Spleen (tissue), 7 donors: ENCODE results near the gene ZBTB4.

Source experiments
- POLR2A ChIP-seq, 3 donors: fragments of 450-650 bp; IDR thresholded peaks; one replicate each; pipeline ENCODE4 v1.5.1; 2017; ENCODE audit warnings: antibody characterized with exemption in 3 of 3, mild to moderate bottlenecking in 1 of 3
- TF ChIP-seq, protein P1 (sequence below), 11 experiments: fragments of 200-600 bp in 7 of 11; fragments of 450-650 bp in 4 of 11; sonication (generic) in 4 of 11; IDR thresholded peaks in 8 of 11; conservative IDR thresholded peaks in 3 of 11; 1 replicate in 7 of 11; 2 replicates in 4 of 11; pipeline versions ENCODE4 v1.4.0 to v1.8.0; 2016 to 2021; ENCODE audit warnings: antibody characterized with exemption in 11 of 11, inconsistent platforms in 4 of 11, mild to moderate bottlenecking in 1 of 11
- donor health status: DM: no; HTN: no; CAD: no; lungs with moderate emphysema.
- donor health status: DM: no; HTN: no; CAD: no.
- donor health status: DM: no; HTN: no; CAD: no.

DNA sequence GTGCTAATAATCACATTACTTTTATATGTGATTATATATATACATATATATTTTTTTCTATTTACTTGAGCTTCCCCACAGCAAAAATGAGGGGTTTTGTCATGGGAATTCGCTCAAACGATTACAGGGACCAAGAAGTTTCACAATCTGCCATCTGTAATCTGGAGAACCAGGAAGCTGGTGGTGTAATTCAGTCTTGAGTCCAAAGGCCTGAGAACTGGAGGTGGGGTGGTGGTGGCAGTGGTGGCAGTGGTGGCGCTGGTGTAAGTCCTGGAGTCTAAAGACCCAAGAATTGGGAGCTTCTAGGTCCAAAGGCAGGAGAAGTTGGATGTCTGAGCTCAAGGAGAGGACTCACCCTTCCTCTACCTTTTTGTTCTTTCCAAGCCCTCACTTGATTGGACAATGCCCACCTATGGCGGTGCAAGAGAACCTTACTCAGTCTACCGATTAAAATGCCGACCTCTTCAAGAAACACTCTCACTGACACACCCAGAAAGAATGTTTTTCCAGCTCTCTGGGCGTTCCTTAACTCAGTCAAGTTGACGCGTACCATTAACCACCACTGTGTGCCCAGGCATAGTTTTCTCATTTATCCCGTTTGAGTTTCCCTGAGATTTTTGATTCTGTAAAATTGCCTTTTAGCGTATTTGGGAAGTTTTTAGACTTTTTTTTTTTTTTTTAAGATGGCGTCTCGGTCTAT lies 36.6 kb upstream of the ZBTB4 start:
- TF ChIP-seq, protein P1, sequence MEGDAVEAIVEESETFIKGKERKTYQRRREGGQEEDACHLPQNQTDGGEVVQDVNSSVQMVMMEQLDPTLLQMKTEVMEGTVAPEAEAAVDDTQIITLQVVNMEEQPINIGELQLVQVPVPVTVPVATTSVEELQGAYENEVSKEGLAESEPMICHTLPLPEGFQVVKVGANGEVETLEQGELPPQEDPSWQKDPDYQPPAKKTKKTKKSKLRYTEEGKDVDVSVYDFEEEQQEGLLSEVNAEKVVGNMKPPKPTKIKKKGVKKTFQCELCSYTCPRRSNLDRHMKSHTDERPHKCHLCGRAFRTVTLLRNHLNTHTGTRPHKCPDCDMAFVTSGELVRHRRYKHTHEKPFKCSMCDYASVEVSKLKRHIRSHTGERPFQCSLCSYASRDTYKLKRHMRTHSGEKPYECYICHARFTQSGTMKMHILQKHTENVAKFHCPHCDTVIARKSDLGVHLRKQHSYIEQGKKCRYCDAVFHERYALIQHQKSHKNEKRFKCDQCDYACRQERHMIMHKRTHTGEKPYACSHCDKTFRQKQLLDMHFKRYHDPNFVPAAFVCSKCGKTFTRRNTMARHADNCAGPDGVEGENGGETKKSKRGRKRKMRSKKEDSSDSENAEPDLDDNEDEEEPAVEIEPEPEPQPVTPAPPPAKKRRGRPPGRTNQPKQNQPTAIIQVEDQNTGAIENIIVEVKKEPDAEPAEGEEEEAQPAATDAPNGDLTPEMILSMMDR (IDR thresholded peaks at IDR 0.05 in 8 of 11, conservative IDR thresholded peaks at IDR 0.05 in 3 of 11) = no peak
- TF ChIP-seq POLR2A (IDR thresholded peaks at IDR 0.05) = no peak
